Measurements from ENCODE around the gene OR2A5.
"Not testable (repeated sequence)": the region's sequence is repeated elsewhere in the genome, so short reads cannot be mapped to it uniquely, and the experiment has no call there.

The OR2A5 gene

DNA sequence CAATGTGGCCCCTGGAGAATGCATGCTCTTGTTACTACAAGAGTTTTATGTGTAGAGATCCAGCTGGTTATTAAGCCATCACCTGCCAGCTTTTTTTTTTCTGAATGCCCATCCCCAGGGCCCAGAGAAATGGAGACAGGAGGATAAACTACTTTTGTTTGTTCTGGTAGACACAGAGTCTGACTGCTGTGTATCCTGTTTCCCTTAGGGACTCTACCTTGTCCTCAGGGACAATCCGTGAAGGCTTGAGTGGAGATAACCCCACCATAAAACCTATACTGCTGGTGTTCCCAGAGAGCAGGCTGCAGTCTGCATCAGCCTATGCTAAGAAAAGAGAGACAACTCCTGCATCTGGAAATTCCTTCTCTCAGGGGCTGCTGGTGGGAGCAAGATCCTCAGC, at the start of gene OR2A5:
Gene OR2A5, plus strand, starts transcription at position 301 of the 400 bp plus-strand sequence. CDS start 1,454 bp downstream, outside the sequence.
- DNase-seq: no peak

DNA sequence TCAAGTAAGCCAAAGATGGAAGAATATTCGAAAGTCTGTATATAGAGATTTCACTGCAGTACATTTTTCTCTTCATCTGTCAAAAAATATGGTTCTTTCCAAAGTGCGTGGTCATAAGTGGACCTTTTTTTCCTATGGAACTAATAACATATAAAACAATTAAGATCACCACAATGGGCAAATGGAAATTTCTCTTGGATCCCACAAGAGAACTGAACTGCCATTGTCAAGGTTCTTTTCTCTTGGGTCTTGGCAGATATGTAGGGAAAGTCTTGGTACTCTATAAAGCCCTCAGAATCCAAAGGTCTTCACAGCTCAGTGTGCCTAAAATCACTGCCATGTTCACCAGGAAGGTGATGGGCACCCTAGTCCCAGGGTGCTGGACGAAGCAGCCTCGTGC, 48.7 kb upstream of the OR2A5 start, which contains the start of gene OR6B1:
Gene OR6B1, plus strand, starts transcription at position 301 of the 400 bp plus-strand sequence. CDS start 3,677 bp downstream, outside the sequence.
- no peak for DNase-seq

DNA sequence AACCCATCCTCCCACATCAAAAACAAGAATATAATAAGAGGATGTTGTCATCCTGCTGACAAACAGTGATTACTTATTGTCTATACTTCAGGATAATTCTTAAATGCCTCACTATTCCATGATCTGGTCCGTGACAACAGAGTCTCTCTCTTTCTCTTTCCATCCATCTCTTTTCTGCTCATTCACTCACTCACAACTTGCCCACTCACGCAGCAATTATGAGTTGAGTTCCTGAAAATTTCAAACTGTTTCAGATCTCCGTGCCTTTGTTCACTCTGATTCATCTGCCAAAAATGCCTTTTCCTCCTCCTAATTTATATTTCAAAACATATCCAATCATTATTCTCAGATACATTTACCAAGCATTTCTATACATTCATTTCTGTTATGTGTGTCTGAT, 47.2 kb upstream of the OR2A5 start:
- no peak for DNase-seq

DNA sequence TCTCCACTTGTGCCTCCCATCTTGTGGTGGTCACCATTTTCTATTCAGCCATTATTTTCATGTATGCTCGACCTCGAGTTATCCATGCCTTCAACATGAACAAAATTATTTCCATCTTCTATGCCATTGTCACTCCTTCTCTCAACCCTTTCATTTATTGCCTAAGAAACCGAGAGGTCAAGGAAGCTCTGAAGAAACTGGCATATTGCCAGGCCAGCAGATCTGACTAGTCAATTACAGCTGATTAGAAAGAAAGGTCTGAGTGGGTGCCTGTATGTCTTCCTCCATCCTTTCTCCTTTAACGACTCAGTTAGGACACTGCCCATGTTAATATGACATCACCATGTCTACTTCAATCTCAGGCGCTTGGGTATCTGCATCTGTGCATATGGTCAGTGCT, 44.0 kb upstream of the OR2A5 start:
- DNase-seq: no peak

DNA sequence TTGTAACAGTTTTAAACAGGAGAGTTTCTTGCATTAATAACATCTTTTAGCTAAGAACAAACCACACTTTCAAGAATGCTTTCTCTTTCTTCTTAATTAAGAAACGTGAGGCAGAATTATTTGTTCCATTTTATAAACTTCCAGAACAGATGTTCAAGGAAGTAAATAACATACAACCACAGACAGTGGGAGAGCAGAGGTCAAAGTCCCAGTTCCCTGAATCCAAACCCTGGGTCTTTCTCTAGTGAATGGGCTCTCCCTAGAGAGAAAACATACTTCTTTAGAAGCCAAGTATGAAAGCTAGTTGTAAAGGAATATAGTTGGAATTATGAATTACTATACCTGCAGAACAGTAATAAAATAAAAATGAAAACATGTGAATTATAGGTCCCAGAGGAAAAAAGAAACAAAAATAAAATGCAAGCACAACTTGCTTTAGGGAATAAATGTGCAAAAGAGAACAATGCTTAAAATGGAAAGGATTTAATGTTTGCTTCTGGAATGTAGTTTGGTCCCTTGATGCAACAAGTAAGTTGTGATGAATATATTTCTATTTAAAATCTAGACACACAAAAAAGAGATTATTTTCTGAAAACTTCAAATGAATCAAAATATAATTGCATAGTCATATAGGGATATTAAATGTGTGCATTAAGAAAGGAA, 42.6 kb upstream of the OR2A5 start:
- no peak for DNase-seq

GRCh38 chr7:144006692-144007042, 42.1 kb upstream of the OR2A5 start:
- no peak for DNase-seq

DNA sequence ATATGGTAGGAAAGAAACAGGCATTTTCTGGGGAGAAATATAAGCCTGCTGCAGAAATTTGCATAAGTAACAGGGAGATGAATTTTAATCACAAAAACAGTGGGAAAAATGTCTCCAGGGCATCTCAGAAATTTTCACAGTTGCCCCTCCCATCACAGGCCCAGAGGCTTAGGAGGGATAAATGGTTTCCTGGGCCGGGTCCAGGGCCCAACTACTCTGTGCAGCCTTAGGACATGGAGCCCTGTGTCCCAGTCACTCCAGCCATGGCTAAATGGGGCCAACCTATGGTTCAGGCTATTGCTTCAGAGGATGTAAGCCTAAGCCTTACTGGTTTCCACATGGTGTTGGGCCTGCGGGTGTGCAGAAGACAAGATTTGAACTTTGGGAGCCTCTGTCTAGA, 39.4 kb upstream of the OR2A5 start:
- no peak for DNase-seq

DNA sequence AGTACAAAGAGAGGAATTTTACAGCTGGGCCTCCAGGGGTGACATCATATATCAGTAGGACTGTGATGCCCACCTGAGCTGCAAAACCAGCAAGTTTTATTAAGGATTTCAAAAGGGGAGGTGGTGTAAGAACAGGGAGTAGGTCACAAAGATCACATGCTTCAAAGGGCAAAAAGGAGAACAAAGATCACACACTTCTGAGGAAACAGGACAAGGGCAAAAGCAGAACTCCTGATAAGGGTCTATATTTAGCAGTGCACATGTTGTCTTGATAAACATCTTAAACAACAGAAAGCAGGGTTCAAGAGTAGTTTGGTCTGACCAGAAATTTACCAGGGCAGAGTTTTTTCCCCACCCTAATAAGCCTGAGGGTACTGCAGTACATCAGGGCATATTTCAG, 38.7 kb upstream of the OR2A5 start:
- not testable (repeated sequence) for DNase-seq

DNA sequence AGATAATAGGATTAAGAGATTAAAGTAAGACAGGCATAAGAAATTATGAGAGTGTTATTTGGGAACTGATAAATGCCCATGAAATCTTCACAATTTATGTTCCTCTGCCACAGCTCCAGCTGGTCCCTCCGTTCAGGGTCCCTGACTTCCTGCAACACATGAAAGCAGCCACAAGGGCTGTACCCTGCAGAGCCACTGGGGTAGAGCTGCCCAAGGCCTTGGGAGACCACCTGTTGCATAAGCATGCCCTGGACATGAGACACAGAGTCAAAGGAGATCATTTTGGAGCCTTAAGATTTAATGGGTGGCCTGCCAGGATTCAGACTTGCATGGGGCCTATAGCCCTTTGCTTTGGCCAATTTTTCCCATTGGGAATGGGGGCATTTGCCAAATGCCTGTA, 37.9 kb upstream of the OR2A5 start:
- DNase-seq: not testable (repeated sequence)

- DNase-seq: no peak
Observed at GRCh38 chr7:144011458-144012230, 37.1 kb upstream of the OR2A5 start.

DNA sequence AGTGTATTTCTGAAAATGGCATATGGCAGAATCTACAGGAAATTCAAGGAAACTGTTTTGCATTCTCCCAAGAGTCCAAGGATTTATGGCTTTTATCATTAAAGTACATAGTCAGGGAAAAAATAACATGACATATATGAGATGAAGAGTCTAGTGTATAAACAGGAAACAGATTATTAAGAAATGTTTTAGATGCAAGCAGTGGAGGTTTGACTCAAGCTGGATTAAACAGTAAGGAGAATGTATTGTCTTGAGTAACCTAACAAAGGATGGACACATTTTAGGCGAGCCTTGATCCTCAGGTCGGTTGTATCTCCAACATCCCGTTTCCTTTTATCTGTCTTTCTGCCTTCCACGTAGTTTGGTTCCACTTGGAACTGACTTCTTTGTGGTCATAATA, 30.7 kb upstream of the OR2A5 start:
- no peak for DNase-seq

DNA sequence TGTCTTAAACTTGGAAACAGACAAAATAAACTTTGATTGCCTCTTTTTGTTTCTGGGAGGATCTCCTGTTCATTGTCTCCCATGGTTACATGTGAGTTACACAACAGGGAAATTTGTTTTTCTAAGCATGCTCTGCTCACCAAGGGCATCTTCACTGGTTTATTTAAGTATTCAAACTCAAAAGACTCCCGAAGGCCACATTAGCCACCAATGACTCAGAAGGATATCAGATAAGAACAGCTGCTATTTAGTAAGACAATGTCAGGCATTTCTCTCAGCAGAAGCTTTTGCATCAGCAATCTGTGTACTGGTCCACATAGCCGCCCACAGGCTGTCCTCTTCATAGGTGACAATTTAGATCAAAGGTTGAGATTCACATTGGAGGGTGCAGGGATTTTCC, 29.3 kb upstream of the OR2A5 start:
- no peak for DNase-seq

DNA sequence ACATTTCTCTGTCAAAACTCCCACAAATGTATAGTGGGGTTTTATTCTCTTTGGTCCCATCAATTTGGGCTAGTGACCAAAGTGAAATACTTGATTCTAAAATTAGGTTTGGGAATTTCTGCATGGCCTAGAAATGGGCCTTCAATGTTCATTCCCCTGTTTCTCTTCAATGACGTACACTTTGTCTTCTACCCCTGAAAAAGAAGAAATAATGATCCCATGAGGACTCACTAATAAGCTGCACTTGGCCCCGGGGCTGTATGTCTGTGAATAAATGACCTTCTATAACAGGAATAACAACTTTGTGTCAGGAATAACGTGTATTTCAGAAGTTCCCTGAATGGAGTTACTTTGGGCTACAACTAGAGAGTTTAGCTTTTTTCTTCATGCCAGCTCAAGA, 28.4 kb upstream of the OR2A5 start:
- no peak for DNase-seq

GRCh38 chr7:144022169-144022568, 26.6 kb upstream of the OR2A5 start:
- DNase-seq: no peak

DNA sequence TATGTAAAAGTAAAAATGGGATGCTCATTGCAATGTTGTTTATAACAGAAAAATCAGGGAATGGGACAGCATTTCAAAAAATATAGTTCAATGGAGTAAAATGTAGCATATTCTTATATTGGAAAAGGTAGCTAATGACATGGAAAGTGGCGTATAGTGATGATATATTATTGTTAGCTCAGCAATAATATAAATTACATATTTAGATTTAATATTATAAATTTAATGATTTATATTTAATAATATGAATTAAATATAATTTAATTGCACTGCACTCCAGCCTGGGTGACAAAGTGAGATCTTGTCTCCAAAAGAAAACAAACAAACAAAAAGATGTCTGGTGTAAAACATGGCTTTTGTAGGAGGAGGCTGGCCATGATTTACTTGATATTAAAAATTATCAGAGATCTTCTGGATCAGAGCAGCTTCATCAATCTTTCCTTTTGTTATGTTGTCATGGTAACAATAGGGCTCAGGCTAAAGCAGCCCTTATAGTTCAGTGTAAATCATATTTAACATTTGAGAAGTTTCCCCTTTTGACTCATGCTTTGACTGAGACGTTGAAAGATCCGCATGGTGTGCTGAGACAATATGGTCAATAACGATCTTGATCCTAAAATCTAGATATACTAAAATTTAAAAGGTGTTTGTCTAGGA, 25.4 kb upstream of the OR2A5 start:
- DNase-seq: no peak

- no peak for DNase-seq
Observed at GRCh38 chr7:144024213-144024612, 24.5 kb upstream of the OR2A5 start.

- DNase-seq: no peak
Observed at GRCh38 chr7:144026203-144026883, 22.4 kb upstream of the OR2A5 start.

DNA sequence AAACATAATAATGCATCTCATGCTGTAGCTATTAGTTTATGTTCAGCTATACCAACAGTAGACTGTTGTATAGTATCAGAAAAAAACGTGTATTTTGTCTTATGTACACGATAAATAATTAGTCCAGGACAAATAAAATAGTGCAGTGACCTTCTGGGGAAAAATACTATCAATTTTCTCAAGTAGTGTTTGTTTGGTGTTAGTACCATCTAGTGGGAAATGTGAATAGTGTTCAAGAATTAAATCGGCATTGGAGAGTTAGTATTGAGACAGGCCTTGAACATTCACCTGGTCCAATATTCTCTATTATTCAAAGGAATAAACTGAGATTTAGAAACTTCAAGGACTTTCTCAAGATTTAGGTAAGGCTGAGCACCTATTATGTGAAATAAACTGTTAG, 21.7 kb upstream of the OR2A5 start:
- no peak for DNase-seq

DNA sequence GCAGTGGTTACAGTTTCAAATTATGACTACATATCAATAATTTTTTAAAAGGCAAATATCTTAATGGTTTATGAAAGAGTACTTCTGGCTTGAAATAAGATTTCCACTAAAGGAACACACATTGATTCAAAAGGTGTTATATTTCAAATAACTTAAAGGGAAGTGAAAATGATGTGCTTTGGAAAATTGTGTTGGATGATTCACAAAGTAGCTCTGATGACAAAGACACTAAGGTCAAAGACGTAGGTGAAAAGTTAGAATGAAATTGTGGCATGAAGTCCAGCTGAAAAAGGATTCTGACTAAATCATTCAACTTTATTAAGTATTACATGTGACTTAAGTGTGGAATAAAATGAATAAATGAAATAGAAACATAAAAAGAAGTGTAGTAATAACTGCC, 20.8 kb upstream of the OR2A5 start:
- no peak for DNase-seq

DNA sequence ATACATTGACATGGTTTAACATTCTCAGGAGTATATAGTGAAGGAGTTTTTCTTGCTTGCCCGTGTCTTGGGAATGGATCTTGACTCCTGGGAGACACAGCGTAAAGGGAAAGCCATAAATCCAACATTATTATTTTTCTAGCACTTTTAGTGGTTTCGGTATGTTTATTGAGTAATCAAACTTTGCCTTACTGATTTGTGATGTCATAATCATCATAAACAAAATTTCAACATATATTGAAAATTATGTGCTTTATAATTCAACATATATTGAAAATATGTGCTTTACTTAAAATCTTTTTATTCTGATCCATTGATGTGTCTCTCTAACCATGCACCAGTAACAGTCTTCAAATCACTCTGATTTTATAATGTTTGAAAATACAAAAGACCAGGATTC, 20.2 kb upstream of the OR2A5 start:
- DNase-seq: no peak

- DNase-seq: no peak
Observed at GRCh38 chr7:144032516-144032915, 16.2 kb upstream of the OR2A5 start.

DNA sequence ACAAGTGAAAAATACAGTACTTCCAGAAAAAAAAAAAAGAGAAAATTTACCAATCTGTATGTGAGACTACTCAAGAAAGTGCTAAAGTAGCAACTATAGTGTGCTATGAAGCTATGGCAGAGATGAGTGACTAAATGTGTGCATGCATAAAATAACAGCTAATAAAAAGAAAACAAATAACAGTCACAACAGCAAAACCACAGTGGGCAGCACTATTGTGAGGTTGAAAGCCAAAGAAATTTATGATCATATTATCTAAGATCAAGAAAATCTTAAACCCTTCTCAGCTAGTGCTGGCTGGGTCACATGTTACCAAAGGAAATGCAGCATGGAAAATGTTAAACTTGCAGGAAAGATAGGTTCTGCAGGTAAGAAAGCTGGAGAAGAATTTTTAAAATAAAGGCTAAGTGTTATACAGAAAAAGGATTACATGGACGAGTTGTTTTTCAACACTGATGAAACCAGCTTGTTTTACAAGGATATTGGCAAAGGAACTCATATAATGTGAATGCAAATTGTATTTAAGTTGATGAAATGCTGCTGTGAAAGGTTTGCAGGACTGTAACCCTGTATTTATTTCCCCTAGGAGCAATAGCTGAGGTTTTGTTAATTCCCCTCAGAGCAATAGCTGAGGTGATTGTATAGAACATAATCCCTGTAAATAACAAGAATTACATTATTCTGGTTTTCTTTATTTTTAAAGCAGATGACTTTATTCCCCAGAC, 15.6 kb upstream of the OR2A5 start:
- DNase-seq: no peak

DNA sequence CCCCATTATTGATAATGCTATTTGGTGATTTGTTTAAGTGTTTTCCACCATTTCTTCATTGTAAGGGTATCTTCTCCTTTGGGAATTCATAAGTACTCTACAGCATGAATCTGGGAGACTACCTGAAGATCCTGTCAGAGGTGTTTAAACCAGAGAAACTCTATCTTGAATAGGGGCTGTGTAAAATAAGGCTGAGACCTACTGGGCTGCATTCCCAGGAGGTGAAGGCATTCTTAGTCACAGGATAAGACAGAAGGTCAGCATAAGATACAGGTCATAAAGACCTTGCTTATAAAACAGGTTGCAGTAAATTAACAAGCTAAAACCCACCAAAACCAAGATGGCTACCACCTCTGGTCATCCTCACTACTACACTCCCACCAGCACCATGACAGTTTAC, 13.4 kb upstream of the OR2A5 start:
- no peak for DNase-seq

Measured in NCI-H2171 (cell line).